GM12878 (cell line): ENCODE data around the gene TMPRSS7. TPM values are rescaled to one million over a fixed set of nuclear protein-coding genes. Genes with fewer than 3 reads are reported as not detected.

Experiments used
- ATAC-seq: fragments of 200-7000 bp; cut with Tn5 transposase; 3 replicates; pipeline ENCODE4 v1.9.1; 2020; ENCODE audit warnings: mild to moderate bottlenecking, moderate library complexity
- BruUV-seq: library from RNA; stranded (reverse); fragments of 400-500 nt; replicated peaks from 2 replicates; lab custom pipeline; 2021; lab: Mats Ljungman, UMichigan
- CTCF ChIA-PET: fragments of 300-600 bp; sonication (Branson Sonifier 250); formaldehyde crosslinking; extraction: SDS; loops from one replicate; lab custom pipeline; 2021; ENCODE audit warnings: inconsistent platforms; lab: Yijun Ruan, JAX
- POLR2A ChIA-PET: fragments of 350-600 bp; formaldehyde crosslinking; extraction: SDS; loops from one replicate; lab custom pipeline; 2021; ENCODE audit warnings: inconsistent platforms; lab: Charles Lee
- RAD21 ChIA-PET: fragments of 300-600 bp; sonication (Branson Sonifier 250); formaldehyde crosslinking; loops from one replicate; lab custom pipeline; 2023; ENCODE audit warnings: antibody characterized with exemption; ENCODE audit not compliant: unreplicated experiment; lab: Charles Lee
- SMC1A ChIA-PET: fragments of 300-600 bp; sonication (Branson Sonifier 250); formaldehyde crosslinking; loops from one replicate; lab custom pipeline; 2023; ENCODE audit not compliant: unreplicated experiment, uncharacterized antibody; lab: Charles Lee
- DNase-seq: peaks from one replicate; pipeline ENCODE4 v3.0.0-alpha.2; 2011; ENCODE audit warnings: low read depth, low spot score
- FAIRE-seq: peaks from 3 replicates; lab custom pipeline; 2011; peaks lifted over from hg19 to GRCh38; lab: Jason Lieb, UNC
- H2AFZ ChIP-seq: 2 replicates; pipeline ENCODE4 v1.6.0; 2011; ENCODE audit warnings: low read depth, low read length, control low read depth; ENCODE audit not compliant: control insufficient read depth
- H3K27ac ChIP-seq: 2 replicates; pipeline ENCODE4 v1.5.1; 2011; ENCODE audit warnings: control low read depth; ENCODE audit not compliant: control insufficient read depth, insufficient read depth
- H3K27me3 ChIP-seq, 2 experiments: replicated peaks in 1 of 2; 2 replicates each; pipeline versions ENCODE4 v1.6.0 to v1.6.1; 2011; ENCODE audit warnings: low read length in 1 of 2; ENCODE audit not compliant: control insufficient read depth in 2 of 2, insufficient read depth in 2 of 2
- H3K36me3 ChIP-seq, 2 experiments: 2 replicates each; pipeline ENCODE4 v1.5.1; 2011; ENCODE audit warnings: low read length in 1 of 2; ENCODE audit not compliant: control insufficient read depth in 2 of 2, insufficient read depth in 2 of 2
- H3K4me1 ChIP-seq: 2 replicates; pipeline ENCODE4 v1.6.1; 2011; ENCODE audit warnings: mild to moderate bottlenecking, low read length, moderate library complexity, mixed read lengths; ENCODE audit not compliant: control insufficient read depth, insufficient read depth
- H3K4me2 ChIP-seq: 2 replicates; pipeline ENCODE4 v1.6.0; 2011; ENCODE audit warnings: control low read depth; ENCODE audit not compliant: control insufficient read depth, insufficient read depth
- H3K4me3 ChIP-seq: fragments of 200-600 bp; sonication (generic); 2 replicates; pipeline ENCODE4 v1.5.1; 2016
- H3K79me2 ChIP-seq: 2 replicates; pipeline ENCODE4 v1.6.0; 2011; ENCODE audit warnings: low read length; ENCODE audit not compliant: control insufficient read depth, insufficient read depth
- H3K9ac ChIP-seq: 2 replicates; pipeline ENCODE4 v1.8.0; 2011; ENCODE audit warnings: low read length, control low read depth, mixed read lengths; ENCODE audit not compliant: control insufficient read depth, insufficient read depth
- H3K9me3 ChIP-seq: replicated peaks from 3 replicates; pipeline ENCODE4 v1.5.1; 2011; ENCODE audit warnings: mild to moderate bottlenecking, low read length; ENCODE audit not compliant: control insufficient read depth, insufficient read depth
- H4K20me1 ChIP-seq: 2 replicates; pipeline ENCODE4 v1.6.0; 2011; ENCODE audit not compliant: control insufficient read depth, insufficient read depth
- BACH1 ChIP-seq: fragments of 450-650 bp; IDR thresholded peaks from 2 replicates; pipeline ENCODE4 v1.6.1; 2017; ENCODE audit warnings: mild to moderate bottlenecking, borderline replicate concordance
- BRCA1 ChIP-seq: IDR thresholded peaks from 2 replicates; pipeline ENCODE4 v1.6.1; 2011; ENCODE audit warnings: low read depth, low read length, improper control_type of control experiment
- CHD4 ChIP-seq: fragments of 200-600 bp; sonication (generic); IDR thresholded peaks from 2 replicates; pipeline ENCODE4 v1.6.1; 2016; ENCODE audit warnings: mild to moderate bottlenecking
- EED ChIP-seq: sonication (generic); IDR thresholded peaks from 2 replicates; pipeline ENCODE4 v1.6.1; 2016; ENCODE audit warnings: antibody characterized with exemption, low read depth
- EP300 ChIP-seq, 2 experiments: fragments of 150-350 bp in 1 of 2; IDR thresholded peaks; 2 replicates each; pipeline ENCODE4 v1.6.1; 2011 to 2012; ENCODE audit warnings: low read depth in 2 of 2, low read length in 2 of 2, borderline replicate concordance in 1 of 2, improper control_type of control experiment in 1 of 2, inconsistent platforms in 1 of 2; ENCODE audit not compliant: control insufficient read depth in 1 of 2
- NR2C1 ChIP-seq: fragments of 450-650 bp; IDR thresholded peaks from 2 replicates; pipeline ENCODE4 v1.6.1; 2017; ENCODE audit warnings: antibody characterized with exemption, mild to moderate bottlenecking, moderate library complexity
- TBL1XR1 ChIP-seq: IDR thresholded peaks from 2 replicates; pipeline ENCODE4 v1.6.1; 2012; ENCODE audit warnings: low read depth, low read length, improper control_type of control experiment
- WGBS: methylation state at CpG from one replicate; pipeline ENCODE4 v1.1.6; 2016; ENCODE audit warnings: low lambda C conversion rate; ENCODE audit not compliant: insufficient replicate concordance, insufficient coverage; ENCODE audit errors: missing lambda C conversion rate; 5-methylcytosine and 5-hydroxymethylcytosine counted together
- in situ Hi-C: fragments of 300-500 bp; cut with MboI; formaldehyde crosslinking; loops from 9 replicates; pipeline ENCODE4 v1.14.3; 2018; ENCODE audit warnings: mixed read lengths
- intact Hi-C: fragments of 100-400 bp; cut with micrococcal nuclease; formaldehyde crosslinking; loops from one replicate; pipeline ENCODE4 v1.14.2; 2022; ENCODE audit not compliant: unreplicated experiment
- polyA plus RNA-seq, 11 experiments: library from polyadenylated mRNA; depleted of rRNA in 4 of 11; unstranded in 6 of 11; stranded (reverse) in 5 of 11; fragments of >200 nt; fragmentation: Nextera tagmentation in 4 of 11; fragmentation: Illumina TruSeq in 1 of 11; extraction: Ambion mirVana in 4 of 11; extraction: Trizol in 1 of 11; gene quantifications; 1 replicate in 1 of 11; 2 replicates in 10 of 11; pipeline versions ENCODE4 v1.2.1 to v1.2.3, GENCODE V29; 2011 to 2016; ENCODE audit warnings: inconsistent platforms in 2 of 11, missing spikeins in 2 of 11, low read depth in 1 of 11
- total RNA-seq, 4 experiments: library from RNA; depleted of rRNA in 3 of 4; stranded (reverse); fragments of >200 nt in 3 of 4; fragmentation: Illumina TruSeq in 1 of 4; extraction: Trizol in 1 of 4; gene quantifications; 2 replicates each; pipeline versions ENCODE4 v1.2.1 to v1.2.3, GENCODE V29; 2013 to 2021
- TF ChIP-seq, protein P1 (sequence below): fragments of 450-650 bp; IDR thresholded peaks from 2 replicates; pipeline ENCODE4 v1.6.1; 2016; ENCODE audit warnings: mild to moderate bottlenecking

Gene TMPRSS7
- total and polyA plus RNA-seq, 10 of the 15 experiments (the other 5 are each of a cell fraction or from before 2014, with no cell fraction given), result 0.03 TPM; not detected in 9

DNA sequence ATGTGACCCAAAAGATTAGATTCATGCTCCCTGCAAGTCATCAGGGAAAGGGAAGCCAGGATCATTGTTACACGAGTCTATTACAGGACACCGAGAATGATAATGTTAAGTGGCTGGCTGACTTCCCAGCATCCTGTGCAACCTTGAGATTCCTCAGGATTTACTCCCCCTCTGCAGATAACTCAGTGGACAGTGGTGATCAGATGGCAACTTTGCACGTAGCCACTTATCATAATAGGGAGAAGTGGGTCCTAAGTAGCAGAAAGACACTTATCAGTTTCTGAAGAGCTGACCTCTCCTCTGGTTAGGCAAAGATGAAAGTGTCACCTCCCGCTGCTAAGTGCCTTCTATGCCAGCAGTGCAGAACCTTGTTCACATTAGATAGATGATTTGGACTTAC lies 6.7 kb upstream of the TMPRSS7 start:
- ChIA-PET SMC1A (interaction anchor here (1.2 kb wide), 1 partner anchor 311 kb away, joined by 3 read pairs; no protein-coding TSS in a partner anchor), POLR2A (no interaction called here), CTCF (interaction anchor here (1.2 kb wide), 1 partner anchor 14 kb away, joined by 6 read pairs; no protein-coding TSS in a partner anchor), RAD21 (no interaction called here)
- ATAC-seq, result no peak
- no peak for FAIRE-seq
- no peak overlapping the region for H2AFZ ChIP-seq
- H3K36me3 ChIP-seq, result no peaks in the 10 kb centered on the region
- in situ Hi-C loops, result no loop called here
- no peaks in the 10 kb centered on the region for H3K9me3 ChIP-seq
- no peaks in the 10 kb centered on the region for H3K79me2 ChIP-seq
- BruUV-seq, result no TSS peak
- H3K4me2 ChIP-seq, result no peak overlapping the region
- TF ChIP-seq EED (no peak), CHD4 (no peak), BRCA1 (no peak), NR2C1 (no peak), BACH1 (no peak), EP300 (IDR thresholded peaks at IDR 0.05; ENCODE audit: borderline replicate concordance in 1 of 2, control insufficient read depth in 1 of 2, low read depth in 2 of 2, low read length in 2 of 2) (no peak), TBL1XR1 (no peak)
- TF ChIP-seq, protein P1, sequence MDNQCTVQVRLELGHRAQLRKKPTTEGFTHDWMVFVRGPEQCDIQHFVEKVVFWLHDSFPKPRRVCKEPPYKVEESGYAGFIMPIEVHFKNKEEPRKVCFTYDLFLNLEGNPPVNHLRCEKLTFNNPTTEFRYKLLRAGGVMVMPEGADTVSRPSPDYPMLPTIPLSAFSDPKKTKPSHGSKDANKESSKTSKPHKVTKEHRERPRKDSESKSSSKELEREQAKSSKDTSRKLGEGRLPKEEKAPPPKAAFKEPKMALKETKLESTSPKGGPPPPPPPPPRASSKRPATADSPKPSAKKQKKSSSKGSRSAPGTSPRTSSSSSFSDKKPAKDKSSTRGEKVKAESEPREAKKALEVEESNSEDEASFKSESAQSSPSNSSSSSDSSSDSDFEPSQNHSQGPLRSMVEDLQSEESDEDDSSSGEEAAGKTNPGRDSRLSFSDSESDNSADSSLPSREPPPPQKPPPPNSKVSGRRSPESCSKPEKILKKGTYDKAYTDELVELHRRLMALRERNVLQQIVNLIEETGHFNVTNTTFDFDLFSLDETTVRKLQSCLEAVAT, result no peak
- intact Hi-C loops, result no loop called here
- no peak for DNase-seq
- H3K27me3 ChIP-seq, result no peaks in the 10 kb centered on the region
- no peaks in the 10 kb centered on the region for H4K20me1 ChIP-seq
- no peak overlapping the region for H3K4me3 ChIP-seq
- 60% methylated on average over 4 of the region's 4 CpGs for WGBS
- no peaks in the 10 kb centered on the region for H3K4me1 ChIP-seq
- no peak overlapping the region for H3K27ac ChIP-seq
- H3K9ac ChIP-seq, result no peak overlapping the region
